ENCODE data around the gene NAA10.

NAA10 gene

GRCh38 chrX:153958605-153959004 is 23.8 kb upstream of the NAA10 start:
- DNase-seq (ENCODE audit: low read depth) = no peak
- TF ChIP-seq CTCF (conservative IDR thresholded peaks at IDR 0.05; ENCODE audit: low read length) = no peak
- H3K4me3 ChIP-seq (ENCODE audit: low read length) = no peak overlapping the region

- TF ChIP-seq CTCF (conservative IDR thresholded peaks at IDR 0.05; ENCODE audit: low read length) = no peak
- H3K4me3 ChIP-seq (ENCODE audit: low read length) = no peak overlapping the region
- DNase-seq (ENCODE audit: low read depth) = no peak
These were observed 22.4 kb upstream of the NAA10 start for GRCh38 chrX:153957224-153957623.

- no peak for TF ChIP-seq CTCF (conservative IDR thresholded peaks at IDR 0.05; ENCODE audit: low read length)
- no peak for DNase-seq (ENCODE audit: low read depth)
- H3K4me3 ChIP-seq (ENCODE audit: low read length) = no peak overlapping the region
These were observed 21.4 kb upstream of the NAA10 start for GRCh38 chrX:153956044-153956907.

- DNase-seq (ENCODE audit: low read depth) = no peak
- no peak overlapping the region for H3K4me3 ChIP-seq (ENCODE audit: low read length)
- no peak for TF ChIP-seq CTCF (conservative IDR thresholded peaks at IDR 0.05; ENCODE audit: low read length)
These were observed 20.4 kb upstream of the NAA10 start for GRCh38 chrX:153955228-153955732.

- no peak for DNase-seq (ENCODE audit: low read depth)
- no peak for TF ChIP-seq CTCF (conservative IDR thresholded peaks at IDR 0.05; ENCODE audit: low read length)
- no peak overlapping the region for H3K4me3 ChIP-seq (ENCODE audit: low read length)
These were observed 19.9 kb upstream of the NAA10 start for GRCh38 chrX:153954558-153955227.

- no peak for DNase-seq (ENCODE audit: low read depth)
- H3K4me3 ChIP-seq (ENCODE audit: low read length) = no peak overlapping the region
- no peak for TF ChIP-seq CTCF (conservative IDR thresholded peaks at IDR 0.05; ENCODE audit: low read length)
These were observed 19.2 kb upstream of the NAA10 start for GRCh38 chrX:153953892-153954557.

Data from AG10803 (cell line).